Skin epidermis (tissue), 12 donors: ENCODE measurements around the gene CLEC16A.

Source experiments
- H3K27ac ChIP-seq, 21 experiments: fragments of 200-600 bp; sonication (generic) in 11 of 21; one replicate each; pipeline ENCODE4 v1.5.0; 2020; ENCODE audit warnings: mild to moderate bottlenecking in 3 of 21, inconsistent platforms in 2 of 21, moderate library complexity in 2 of 21
- H3K4me3 ChIP-seq, 7 experiments: fragments of 200-600 bp; sonication (generic) in 2 of 7; one replicate each; pipeline ENCODE4 v1.5.0; 2020; ENCODE audit warnings: inconsistent platforms in 2 of 7, mild to moderate bottlenecking in 2 of 7, moderate library complexity in 1 of 7

CLEC16A gene

DNA sequence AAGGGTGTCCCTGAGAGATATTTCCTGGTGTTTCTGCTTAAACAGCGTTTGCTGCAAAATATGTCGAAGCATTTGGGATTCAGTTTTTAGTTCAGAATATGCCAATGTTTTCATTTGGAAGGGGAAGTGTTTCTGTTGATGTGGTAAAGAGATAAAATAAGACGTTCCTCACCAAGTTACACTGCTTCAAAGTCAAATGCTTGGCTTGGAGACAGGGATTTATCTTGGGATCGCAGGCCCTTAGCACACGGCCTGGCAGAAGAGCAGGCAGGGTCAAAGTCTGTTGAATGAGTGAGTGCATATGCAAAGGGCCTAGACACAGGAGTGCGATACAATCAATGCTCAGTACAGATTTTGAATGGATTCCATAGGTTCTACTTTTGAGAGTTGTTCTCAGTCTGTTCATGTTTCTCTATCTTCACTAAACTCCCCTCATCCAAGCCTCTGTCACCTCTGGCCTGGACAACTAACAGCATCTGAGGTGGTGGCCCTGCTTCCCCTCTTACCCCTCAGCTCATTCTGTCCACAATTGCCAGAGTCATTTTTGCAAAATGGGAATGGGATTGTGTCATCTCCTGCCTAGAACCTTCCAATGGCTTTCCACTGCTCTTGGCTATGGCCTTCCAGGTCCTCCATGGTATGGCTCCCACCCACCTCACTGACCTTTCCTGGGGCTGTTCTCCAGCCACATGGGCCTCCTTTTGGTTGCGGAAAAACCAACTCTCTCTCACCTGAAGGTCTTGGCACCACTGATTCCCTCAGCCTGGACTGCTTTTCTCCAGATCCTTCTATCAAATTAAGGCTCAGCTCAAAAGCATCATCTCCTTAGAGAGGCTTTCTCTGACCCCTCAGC is 5.3 kb upstream of the CLEC16A start:
- no peak overlapping the region for H3K4me3 ChIP-seq
- peak overlapping the region in 13 of 21 experiments; percentile 13 to 92 (median 42) for H3K27ac ChIP-seq

GRCh38 chr16:10939649-10940234 is 4.6 kb upstream of the CLEC16A start:
- H3K27ac ChIP-seq, result peak overlapping the region in 7 of 21 experiments; percentile 14 to 94 (median 66)
- peak overlapping the region in 1 of 7 experiments; percentile 2 for H3K4me3 ChIP-seq

DNA sequence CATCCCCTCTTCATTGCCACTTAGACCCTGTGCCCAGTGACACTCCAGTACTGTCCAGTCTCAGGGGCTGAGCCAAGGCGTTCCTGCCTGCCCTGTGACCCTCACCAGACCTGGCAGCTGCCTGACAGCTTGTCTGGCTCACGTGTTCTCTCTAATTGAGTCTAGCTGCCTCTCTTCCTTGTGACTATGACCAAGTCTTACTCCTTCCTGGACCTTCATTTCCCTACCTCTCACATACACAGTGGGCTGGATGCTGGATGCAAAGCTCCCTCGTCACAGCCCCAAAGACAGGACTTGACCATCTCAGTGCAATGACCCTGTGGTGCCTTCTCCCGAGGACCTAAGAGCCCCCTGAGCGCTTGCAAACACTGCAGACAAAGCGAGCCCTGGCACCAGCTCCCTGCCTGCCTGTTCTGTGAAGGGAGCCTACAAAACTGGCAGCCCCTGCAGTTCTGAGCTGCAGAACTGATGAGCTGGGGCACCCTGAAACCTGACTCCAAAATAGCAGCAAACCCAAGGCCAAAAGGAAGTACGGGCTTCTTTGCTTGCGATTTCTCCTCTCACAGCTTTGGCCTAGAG is 3.8 kb upstream of the CLEC16A start:
- Histone ChIP-seq H3K27ac (peak overlapping the region in 17 of 21 experiments; percentile 11 to 94 (median 85)), H3K4me3 (peak overlapping the region; percentile 66 to 94 (median 79))

- H3K4me3 ChIP-seq, result peak overlapping the region; percentile 66 to 94 (median 79)
- peak overlapping the region; percentile 17 to 94 (median 85) for H3K27ac ChIP-seq
Measured at GRCh38 chr16:10941127-10941933, 3.0 kb upstream of the CLEC16A start.

DNA sequence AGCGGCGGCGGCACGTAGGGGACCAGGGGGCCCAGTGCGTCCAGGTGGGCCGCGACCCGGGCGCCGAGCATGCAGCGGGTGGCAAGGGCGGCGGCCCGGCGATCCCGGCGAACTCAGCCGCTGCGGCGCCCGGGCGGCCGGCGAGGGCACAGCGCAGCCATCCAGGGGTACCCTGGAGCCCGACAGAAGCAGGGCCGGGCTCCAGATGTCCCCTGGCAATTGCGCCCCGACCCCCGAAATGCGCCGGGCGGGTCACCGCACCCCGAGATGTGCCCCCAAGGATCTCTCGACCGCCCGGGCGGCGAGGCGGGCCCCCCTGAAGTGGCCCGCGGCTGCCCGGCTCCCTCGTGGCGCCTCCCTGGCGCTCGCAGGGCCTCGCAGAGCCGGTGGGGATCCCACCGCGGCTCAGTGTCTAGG is 2.4 kb upstream of the CLEC16A start:
- Histone ChIP-seq H3K4me3 (peak overlapping the region; percentile 66 to 94 (median 79)), H3K27ac (peak overlapping the region; percentile 61 to 94 (median 86))

DNA sequence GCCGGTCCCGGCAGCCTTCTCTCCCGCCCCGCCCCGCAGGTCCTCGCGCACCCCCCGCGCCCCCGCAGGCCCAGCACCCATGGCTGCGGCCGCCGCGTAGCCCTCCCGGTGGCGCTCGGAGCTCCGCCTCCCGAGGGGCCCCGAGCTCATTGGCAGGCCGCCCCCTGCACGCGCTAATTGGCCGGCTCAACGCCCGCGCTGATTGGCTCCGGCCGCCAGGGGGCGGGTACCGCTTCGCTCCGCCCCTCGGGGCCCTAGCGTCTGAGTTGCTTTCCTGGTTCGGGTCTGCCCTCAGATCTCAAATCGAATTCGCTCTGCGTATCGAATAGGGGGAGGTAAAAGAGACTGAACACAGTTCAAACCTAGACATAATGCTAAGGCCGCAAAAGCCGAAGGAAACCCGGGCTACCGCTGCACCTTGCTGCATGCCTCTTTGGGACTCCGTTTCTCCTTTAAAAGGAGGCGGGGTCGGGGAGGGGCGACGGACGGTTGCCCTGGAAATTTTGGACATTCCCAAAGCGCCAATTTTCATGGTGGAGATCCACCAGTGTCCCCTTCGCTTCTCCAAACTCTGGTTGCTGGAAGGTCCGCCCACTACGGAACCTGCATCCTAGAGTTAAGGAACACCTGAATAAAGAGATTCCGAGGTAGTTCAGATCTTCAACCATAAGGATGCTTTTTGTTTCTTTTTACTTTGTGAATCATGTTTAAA is 1.9 kb upstream of the CLEC16A start, which contains the start of gene DEXI:
TSS of gene DEXI (minus strand) at position 117 of the 712 bp plus-strand sequence. CDS start 463 bp downstream, outside the sequence.
- peak within 1 kb of the TSS; percentile 61 to 94 (median 86) for H3K27ac ChIP-seq
- H3K4me3 ChIP-seq, result peak within 1 kb of the TSS; percentile 66 to 94 (median 79)

GRCh38 chr16:10943064-10943353 is 1.4 kb upstream of the CLEC16A start:
- H3K27ac ChIP-seq, result peak overlapping the region in 10 of 21 experiments; percentile 66 to 93 (median 86)

GRCh38 chr16:10945065-10945787 is 862 bp downstream of the CLEC16A start:
- H3K27ac ChIP-seq, result peak overlapping the region; percentile 27 to 94 (median 83)

More at GRCh38 chr16:10943064-10943353, 1.4 kb upstream of the CLEC16A start:
- peak overlapping the region in 4 of 7 experiments; percentile 71 to 89 (median 78) for H3K4me3 ChIP-seq

DNA sequence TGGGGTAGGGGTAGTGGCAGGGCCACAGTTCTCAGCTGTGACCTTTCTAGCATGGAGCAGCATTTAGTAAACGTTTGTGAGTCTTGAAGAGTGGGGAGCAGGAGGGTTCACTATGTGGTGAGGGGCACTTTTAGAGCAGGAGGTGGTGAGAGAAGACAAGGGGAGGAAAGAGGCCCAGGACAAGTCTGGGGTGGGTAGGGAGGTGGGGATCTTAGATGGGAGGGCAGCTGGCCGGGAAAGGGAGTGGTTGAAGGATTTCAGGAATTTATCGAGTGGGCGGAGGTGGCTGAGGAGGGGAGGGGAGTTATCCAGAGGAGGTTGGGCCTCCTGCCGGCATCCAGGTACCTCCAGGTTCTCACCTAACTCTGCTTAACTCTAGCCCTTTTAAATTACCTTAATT is 1.9 kb downstream of the CLEC16A start:
- no peak overlapping the region for H3K4me3 ChIP-seq
- peak overlapping the region in 5 of 21 experiments; percentile 9 to 83 (median 34) for H3K27ac ChIP-seq

More at GRCh38 chr16:10945065-10945787, 862 bp downstream of the CLEC16A start:
- H3K4me3 ChIP-seq, result peak overlapping the region; percentile 60 to 99 (median 88)

DNA sequence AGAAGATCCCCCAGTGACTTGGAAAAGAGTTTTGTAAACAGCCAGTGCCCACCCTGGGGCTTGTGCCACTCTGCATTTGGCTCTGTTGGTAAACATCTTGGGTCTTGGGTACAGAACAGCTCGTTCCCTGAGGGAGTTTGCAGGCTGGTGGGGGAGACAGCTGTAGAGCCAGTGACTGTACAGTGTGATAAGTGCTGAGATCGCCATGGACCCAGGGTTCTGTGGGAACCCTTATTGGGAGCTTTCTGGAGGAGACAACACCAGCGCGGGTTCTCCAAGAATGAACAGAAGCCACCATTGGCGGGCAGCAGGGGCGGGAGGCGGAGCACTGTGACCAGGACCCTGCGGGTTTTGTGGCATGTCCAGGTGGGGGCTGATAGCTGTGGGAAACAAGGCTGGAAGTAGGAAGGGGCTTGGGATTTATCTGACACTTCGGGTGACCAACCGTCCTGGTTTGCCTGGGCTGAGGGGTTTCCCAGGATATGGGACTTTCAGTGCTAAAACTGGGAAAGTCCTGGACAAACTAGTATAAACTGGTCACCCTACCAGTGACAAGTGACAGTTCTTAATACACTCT is 2.9 kb downstream of the CLEC16A start:
- H3K27ac ChIP-seq, result no peak overlapping the region
- H3K4me3 ChIP-seq, result no peak overlapping the region

- Histone ChIP-seq H3K4me3 (no peak overlapping the region), H3K27ac (peak overlapping the region in 5 of 21 experiments; percentile 11 to 49 (median 27))
Measured at GRCh38 chr16:10949424-10949970, 5.1 kb downstream of the CLEC16A start.

DNA sequence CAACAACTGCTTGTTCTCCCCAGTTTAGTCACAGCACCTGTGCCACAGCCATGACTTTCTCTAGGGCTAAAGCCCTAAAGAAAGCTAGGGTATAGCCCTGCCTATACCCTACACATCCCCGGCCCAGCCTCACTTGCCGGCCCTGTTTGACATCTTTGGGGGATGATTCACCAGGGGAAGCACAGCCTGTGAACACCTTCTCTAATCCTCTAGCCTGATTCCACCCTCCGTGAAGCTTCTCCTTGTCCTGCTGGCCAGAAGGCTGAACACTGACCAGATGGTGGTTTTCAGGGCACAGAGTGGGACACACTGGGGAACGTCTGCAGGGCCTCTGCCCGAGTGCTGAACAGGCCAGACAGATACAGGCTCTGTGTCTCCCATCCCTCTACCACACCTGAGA is 6.0 kb downstream of the CLEC16A start:
- no peak overlapping the region for H3K4me3 ChIP-seq
- peak overlapping the region in 7 of 21 experiments; percentile 4 to 49 (median 18) for H3K27ac ChIP-seq

- H3K27ac ChIP-seq, result peak overlapping the region in 1 of 21 experiments; percentile 4
- H3K4me3 ChIP-seq, result no peak overlapping the region
Measured at GRCh38 chr16:10951026-10951425, 6.7 kb downstream of the CLEC16A start.

GRCh38 chr16:10954903-10955302 is 10.5 kb downstream of the CLEC16A start:
- Histone ChIP-seq H3K4me3 (no peak overlapping the region), H3K27ac (no peak overlapping the region)

- H3K27ac ChIP-seq, result peak overlapping the region in 7 of 21 experiments; percentile 3 to 72 (median 24)
- no peak overlapping the region for H3K4me3 ChIP-seq
Measured at GRCh38 chr16:10957771-10958482, 13.6 kb downstream of the CLEC16A start.

GRCh38 chr16:10959161-10959560 is 14.8 kb downstream of the CLEC16A start:
- no peak overlapping the region for H3K27ac ChIP-seq
- H3K4me3 ChIP-seq, result no peak overlapping the region

- Histone ChIP-seq H3K4me3 (no peak overlapping the region), H3K27ac (peak overlapping the region in 5 of 21 experiments; percentile 11 to 50 (median 44))
Measured at GRCh38 chr16:10961231-10961630, 16.9 kb downstream of the CLEC16A start.
